GM18909 (cell line): ENCODE results near the gene ELOVL5.
"Not testable (repeated sequence)": the region's sequence is repeated elsewhere in the genome, so short reads cannot be mapped to it uniquely, and the experiment has no call there.

ENCODE experiments used
- ATAC-seq: cut with Tn5 transposase; IDR thresholded peaks from one replicate; pipeline ENCODE4 v1.9.1; 2021; ENCODE audit warnings: mild to moderate bottlenecking; ENCODE audit not compliant: unreplicated experiment, poor library complexity

The ELOVL5 gene

GRCh38 chr6:53309901-53310300, 38.8 kb downstream of the ELOVL5 start:
- peak; percentile 9 for ATAC-seq

DNA sequence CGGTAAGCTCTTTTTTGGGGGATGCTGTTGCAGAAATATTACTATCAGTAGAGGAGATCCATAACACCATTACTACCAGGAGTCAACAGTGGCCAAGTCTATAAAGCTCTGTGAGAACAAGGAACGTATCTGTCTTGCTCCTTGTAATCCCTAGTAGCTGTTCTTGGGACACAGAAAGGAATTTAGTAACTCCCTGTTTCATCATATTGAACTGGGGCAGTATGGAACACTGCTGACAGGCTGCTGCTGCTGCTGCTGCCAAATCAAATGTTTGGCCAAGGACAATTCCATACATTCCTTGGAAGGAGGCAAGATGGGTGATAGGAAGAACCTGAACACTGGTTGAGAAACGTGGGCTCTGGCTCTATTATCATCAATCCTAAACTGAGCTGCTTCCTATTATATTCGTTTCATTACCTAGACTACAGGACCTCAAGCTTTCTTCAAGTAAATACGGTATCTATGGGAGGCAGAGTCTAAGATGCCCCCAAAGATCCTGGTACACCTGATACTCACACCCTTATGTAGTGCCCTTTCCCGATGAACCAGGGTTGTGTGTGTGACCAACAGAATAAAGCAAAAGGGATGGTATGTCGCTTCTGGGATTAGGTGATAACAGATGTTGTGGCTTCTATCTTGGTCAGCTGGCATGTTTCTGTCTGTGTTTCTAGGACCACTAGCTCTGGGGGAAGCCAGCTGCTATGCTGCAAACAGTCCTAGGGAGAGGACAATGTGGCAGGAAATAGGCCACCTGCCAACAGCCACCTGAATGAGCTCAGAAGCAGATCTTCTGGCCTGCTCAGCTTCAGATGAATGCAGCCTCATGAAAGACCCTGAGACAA, 39.5 kb downstream of the ELOVL5 start:
- peak; percentile 73 for ATAC-seq

GRCh38 chr6:53306819-53307347, 41.9 kb downstream of the ELOVL5 start:
- peak; percentile 70 for ATAC-seq

DNA sequence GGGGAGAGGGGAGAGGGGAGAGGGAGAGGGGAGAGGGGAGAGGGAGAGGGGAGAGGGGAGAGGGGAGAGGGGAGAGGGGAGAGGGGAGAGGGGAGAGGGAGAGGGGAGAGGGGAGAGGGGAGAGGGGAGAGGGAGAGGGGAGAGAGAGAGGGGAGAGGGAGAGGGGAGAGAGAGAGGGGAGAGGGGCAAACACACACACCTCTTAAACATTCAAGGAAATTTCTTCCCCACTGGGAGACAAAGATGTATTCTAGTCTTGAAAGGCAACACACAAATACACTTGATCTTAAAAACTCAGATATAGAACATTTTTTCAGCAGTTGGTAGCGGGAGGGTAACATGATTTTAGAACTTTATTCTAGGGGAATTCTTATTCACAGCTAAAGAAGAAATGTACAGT, 42.5 kb downstream of the ELOVL5 start:
- not testable (repeated sequence) for ATAC-seq

DNA sequence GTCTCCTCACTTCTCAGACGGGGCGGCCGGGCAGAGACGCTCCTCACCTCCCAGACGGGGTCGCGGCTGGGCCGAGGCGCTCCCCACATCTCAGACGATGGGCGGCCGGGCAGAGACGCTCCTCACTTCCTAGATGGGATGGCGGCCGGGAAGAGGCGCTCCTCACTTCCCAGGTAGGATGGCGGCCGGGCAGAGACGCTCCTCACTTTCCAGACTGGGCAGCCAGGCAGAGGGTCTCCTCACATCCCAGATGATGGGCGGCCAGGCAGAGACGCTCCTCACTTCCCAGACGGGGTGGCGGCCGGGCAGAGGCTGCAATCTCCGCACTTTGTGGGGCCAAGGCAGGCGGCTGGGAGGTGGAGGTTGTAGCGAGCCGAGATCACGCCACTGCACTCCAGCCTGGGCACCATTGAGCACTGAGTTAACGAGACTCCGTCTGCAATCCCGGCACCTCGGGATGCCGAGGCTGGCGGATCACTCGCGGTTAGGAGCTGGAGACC, 43.2 kb downstream of the ELOVL5 start:
- not testable (repeated sequence) for ATAC-seq

DNA sequence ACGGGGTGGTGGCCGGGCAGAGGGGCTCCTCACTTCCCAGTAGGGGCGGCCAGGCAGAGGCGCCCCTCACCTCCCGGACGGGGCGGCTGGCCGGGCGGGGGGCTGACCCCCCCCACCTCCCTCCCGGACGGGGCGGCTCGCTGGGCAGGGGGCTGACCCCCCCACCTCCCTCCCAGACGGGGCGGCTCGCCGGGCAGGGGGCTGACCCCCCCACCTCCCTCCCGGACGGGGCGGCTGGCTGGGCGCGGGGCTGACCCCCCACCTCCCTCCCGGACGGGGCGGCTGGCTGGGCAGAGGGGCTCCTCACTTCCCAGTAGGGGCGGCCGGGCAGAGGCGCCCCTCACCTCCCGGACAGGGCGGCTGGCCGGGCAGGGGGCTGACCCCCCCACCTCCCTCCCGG, 43.8 kb downstream of the ELOVL5 start:
- not testable (repeated sequence) for ATAC-seq

GRCh38 chr6:53302678-53303360, 45.9 kb downstream of the ELOVL5 start:
- no peak for ATAC-seq

GRCh38 chr6:53301801-53302537, 46.8 kb downstream of the ELOVL5 start:
- ATAC-seq = no peak

DNA sequence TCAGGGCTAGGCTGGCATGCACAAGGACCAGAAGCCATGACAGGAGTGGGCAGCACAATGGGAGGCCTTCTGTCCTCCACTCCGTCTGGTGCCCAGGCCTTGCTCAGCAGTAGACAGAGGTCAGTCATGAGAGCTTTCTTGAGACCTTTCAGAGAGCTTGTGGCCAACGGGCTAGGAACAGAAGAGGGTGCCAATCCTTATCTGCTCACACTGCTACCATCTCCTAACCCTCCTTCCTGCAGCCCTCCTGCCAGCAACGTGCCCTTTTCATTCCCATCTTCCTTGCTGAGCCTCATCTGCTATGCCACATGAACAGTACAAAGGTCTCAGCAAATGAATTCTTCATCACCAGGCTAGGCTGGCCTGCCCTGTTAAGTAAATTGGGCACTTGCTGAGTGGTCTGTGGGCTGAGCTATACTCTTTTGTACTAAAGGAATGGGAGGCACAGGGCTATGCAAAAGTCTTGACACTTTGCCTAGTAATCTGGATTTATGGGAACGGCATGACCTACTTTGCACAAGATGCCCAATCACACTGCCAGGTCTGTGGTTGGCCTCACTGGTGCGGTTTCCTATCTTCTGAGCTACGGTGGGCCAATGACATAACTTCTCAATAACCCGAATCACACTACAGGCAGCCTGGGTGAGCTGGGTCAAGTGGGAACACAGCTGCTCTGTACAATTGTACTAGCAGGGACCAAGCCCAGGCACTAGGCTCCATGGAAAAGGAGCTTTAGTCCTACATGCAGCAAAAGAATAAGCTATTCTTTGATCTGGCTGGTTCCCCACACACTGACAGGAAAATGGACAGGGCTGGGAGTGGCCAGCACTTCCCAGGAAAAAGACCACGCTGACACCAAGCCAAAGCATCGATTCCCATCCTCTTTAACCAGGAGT, 47.8 kb downstream of the ELOVL5 start:
- no peak for ATAC-seq

DNA sequence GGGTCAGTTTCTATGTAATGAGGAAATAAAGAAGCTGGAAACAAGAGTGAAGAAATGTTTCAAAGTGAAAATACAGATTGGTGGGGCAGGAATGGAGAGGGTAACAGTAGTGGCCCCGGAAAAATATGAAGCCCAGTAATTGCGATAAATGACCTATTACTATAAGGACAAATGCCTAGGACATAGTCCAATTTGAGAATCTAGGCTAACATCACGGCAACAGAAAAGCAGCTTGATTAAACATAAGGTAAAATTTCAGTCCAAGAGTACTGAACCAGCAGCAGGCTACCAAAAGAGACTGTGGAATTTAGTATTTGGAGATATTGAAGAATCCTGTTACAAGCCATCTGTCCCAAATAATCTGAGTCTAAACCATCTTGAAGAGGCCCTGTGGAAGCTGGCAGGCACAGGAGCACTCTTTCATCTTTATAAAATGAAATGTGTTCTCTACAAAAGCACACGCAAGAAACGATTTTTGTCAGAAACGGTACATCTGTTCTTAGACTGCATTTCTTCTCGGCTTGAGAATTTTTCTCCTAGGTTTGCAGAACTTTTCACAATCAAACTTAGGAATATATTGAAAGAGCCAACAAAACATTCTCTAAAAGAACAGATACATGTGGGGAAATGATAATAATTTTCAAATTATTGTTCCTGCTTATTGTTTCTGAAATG, 49.3 kb downstream of the ELOVL5 start:
- ATAC-seq = no peak

- ATAC-seq = no peak
These were observed 51.7 kb downstream of the ELOVL5 start for GRCh38 chr6:53297004-53297403.

- no peak for ATAC-seq
These were observed 53.6 kb downstream of the ELOVL5 start for GRCh38 chr6:53295176-53295575.

DNA sequence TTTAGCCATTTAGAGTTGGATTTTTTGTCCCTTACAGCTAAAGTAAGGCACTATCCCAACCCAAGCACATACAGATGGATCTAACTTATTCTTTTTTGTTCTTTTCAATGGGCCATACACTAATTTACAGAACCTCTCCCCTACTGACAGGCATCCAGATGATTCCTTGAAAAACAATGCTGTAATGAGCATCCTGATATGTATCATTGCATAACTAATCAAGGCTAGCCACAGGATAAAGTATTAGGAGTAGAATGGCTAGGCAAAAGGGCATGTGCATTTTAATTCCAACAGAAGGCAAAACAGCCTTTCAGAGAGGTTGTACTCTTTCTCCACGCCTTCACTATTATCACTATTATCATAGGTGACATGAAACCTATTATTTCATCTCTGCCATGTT, 54.1 kb downstream of the ELOVL5 start:
- ATAC-seq = no peak

DNA sequence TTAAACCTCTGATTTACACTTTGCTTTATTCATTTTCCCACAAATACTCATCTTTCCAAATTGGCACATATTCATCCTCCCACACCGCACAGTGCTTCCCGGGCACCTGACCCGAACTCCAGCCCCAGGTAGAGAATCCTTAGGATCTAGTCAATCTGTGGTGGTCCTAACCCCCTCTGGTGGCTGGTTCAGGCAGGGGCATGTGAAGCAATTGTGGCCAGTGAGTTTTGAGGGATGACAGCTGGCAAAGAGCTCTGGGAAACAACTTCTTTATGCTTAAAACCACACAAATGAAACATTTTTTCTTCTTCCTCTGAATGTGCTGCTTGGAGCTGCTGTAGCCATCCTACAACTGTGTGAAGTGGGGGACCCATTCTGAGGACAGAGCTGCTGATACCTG, 54.7 kb downstream of the ELOVL5 start:
- no peak for ATAC-seq

GRCh38 chr6:53293691-53294090, 55.1 kb downstream of the ELOVL5 start:
- ATAC-seq = no peak

GRCh38 chr6:53290537-53291510, 57.9 kb downstream of the ELOVL5 start:
- ATAC-seq = no peak

DNA sequence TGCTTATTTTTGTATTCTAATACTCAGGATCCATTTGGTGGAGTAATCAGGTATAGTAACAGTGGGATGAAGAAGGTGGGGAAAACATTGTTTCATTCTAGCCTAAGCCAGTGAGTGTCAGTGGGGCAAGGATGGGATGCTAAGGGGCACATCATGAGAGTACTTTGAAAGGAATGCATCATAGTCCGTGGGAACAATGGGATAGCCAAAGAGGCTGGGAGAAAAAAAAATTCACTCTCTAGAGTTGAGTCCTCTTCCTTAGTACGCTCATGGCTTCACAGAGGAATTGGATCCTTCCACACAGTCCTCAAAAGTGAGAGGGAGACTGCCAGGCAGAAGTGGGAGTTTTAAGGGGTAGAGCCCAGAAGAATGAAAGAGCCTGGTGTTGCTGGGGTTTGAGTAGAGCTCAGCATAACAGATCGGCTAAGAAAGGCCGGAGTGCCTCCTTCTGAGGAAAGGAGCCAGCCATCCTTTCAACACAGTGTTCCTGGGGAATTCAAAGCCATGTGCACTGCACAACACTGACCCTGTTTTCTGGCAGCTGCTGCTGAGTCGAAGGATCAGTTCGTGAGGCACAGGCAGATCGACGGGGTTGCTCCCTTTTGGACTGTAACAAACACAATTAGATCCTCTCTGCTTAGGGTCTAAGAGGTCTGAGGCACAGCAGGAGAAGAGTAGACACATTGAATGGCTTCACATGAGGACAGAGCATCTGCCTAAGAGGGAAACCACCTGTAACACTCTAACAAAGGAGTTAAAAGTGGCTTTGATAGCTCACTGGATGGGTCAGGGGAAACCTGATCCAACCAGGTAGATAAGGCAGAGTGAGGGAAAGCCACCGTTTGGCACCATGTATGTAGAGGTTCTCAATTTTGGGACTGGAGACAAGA, 61.2 kb downstream of the ELOVL5 start:
- ATAC-seq = no peak
